BE2C (cell line): Measurements from ENCODE around the gene NKX6-2.

Experiments used
- DNase-seq: peaks from one replicate; pipeline ENCODE4 v3.0.0-alpha.2; 2020
- H3K27me3 ChIP-seq: fragments of 250-450 bp; sonication (Bioruptor Pico); 2 replicates; pipeline ENCODE4 v1.5.1; 2020; ENCODE audit warnings: mild to moderate bottlenecking
- H3K36me3 ChIP-seq: fragments of 250-450 bp; sonication (Bioruptor Pico); 2 replicates; pipeline ENCODE4 v1.5.1; 2020; ENCODE audit warnings: mild to moderate bottlenecking
- H3K4me1 ChIP-seq: fragments of 250-450 bp; sonication (Bioruptor Pico); 2 replicates; pipeline ENCODE4 v1.5.1; 2020
- H3K4me3 ChIP-seq: 2 replicates; pipeline ENCODE4 v1.5.1; 2011; ENCODE audit warnings: low read depth, low read length
- H3K9me3 ChIP-seq: fragments of 250-450 bp; sonication (Bioruptor Pico); 2 replicates; pipeline ENCODE4 v1.5.1; 2020
- CTCF ChIP-seq: IDR thresholded peaks from 2 replicates; pipeline ENCODE4 v1.5.1; 2012; ENCODE audit warnings: mild to moderate bottlenecking, low read depth, low read length

NKX6-2 gene

GRCh38 chr10:132750936-132751335 lies 35.0 kb downstream of the NKX6-2 start:
- no peak for DNase-seq
- Histone ChIP-seq H3K4me3 (no peak overlapping the region), H3K9me3 (no peaks in the 10 kb centered on the region), H3K27me3 (no peaks in the 10 kb centered on the region), H3K4me1 (no peaks in the 10 kb centered on the region), H3K36me3 (no peaks in the 10 kb centered on the region)
- no peak for TF ChIP-seq CTCF

DNA sequence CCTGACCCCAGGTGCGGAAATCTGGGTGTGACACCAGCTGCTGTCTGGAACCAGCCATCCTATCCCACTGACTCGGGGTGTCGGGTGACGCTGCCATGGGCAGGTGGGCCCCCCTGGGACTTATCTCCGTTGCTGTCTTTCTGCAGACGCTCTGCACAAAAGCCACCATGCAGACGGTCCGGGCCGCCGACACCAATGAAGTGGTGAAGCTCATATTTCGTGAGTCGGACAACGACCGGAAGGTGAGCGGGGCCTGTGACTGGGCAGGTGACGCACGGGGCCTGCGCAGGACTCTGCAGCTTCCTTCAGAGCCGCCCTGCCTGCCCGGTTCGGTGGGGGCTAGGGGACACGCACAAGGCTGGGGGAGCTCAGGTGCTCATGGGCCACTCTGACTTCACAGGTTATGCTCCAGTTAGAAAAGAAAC lies 36.6 kb downstream of the NKX6-2 start:
- H3K4me1 ChIP-seq, result no peaks in the 10 kb centered on the region
- no peak for DNase-seq
- no peak for TF ChIP-seq CTCF
- H3K4me3 ChIP-seq, result no peak overlapping the region
- H3K9me3 ChIP-seq, result no peaks in the 10 kb centered on the region
- no peaks in the 10 kb centered on the region for H3K27me3 ChIP-seq
- no peaks in the 10 kb centered on the region for H3K36me3 ChIP-seq

DNA sequence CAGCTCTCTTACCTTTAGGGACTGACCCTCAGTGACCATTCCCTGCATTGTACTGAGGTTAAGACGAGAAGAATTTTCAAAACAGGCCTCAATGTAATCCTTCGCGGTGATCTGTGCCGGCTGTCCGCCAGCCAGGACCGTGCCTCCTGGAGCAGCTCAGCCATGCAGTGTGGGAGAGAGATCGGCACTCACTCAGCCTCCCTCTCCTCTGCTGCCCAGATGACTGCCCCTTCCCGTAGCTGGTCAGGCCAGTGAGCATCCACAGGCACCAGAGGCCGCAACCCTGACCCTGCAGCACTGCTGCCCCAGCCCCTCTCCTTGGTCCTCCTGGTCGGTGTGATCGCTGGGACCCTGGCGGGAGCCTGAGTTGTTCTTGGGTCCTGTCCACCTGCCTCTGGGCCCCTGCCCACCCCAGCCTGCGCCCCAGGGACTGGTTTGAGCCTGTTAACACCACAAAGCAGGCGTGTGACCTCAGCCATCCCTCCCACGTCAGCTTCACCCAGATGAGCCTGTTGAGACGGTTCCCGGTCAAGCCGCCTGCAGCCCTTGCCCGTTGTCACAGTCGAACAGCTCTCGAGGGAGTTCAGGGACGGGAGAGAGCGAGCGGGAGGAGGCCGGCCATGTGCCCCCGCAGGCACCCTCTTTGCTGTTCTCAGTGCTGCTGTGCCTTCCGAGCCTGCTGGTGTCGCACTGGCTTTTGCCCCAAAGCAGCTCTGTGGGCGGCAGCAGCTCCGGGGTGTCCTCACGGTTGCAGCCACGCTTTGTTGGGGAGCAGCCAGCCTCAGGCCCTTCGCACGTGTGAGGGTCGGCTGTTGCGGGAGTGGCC lies 37.2 kb downstream of the NKX6-2 start:
- Histone ChIP-seq H3K27me3 (no peaks in the 10 kb centered on the region), H3K9me3 (no peaks in the 10 kb centered on the region), H3K4me1 (no peaks in the 10 kb centered on the region), H3K4me3 (no peak overlapping the region), H3K36me3 (no peaks in the 10 kb centered on the region)
- TF ChIP-seq CTCF, result no peak
- no peak for DNase-seq

DNA sequence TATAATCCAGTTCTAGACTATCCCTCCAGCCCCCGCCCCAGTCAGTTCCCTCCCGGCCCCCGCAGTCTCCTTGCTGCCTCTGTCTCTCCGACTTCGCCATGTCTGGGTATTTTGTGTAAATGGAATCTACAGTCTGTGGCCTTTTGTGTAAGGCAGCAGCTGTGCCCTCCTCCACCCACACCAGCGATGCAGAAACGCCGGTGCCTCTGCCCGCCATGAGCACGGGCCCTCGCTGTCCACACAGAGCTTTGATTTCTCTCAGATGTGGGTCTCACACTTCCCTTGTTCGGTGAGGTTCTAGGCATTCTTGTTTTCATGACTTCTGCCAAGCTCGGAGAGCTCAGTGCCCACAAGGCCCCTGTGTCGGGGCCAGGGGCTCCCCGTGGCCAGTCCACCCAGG lies 37.8 kb downstream of the NKX6-2 start:
- no peaks in the 10 kb centered on the region for H3K36me3 ChIP-seq
- no peak for DNase-seq
- TF ChIP-seq CTCF, result no peak
- no peaks in the 10 kb centered on the region for H3K9me3 ChIP-seq
- H3K4me1 ChIP-seq, result no peaks in the 10 kb centered on the region
- H3K4me3 ChIP-seq, result no peak overlapping the region
- no peaks in the 10 kb centered on the region for H3K27me3 ChIP-seq

DNA sequence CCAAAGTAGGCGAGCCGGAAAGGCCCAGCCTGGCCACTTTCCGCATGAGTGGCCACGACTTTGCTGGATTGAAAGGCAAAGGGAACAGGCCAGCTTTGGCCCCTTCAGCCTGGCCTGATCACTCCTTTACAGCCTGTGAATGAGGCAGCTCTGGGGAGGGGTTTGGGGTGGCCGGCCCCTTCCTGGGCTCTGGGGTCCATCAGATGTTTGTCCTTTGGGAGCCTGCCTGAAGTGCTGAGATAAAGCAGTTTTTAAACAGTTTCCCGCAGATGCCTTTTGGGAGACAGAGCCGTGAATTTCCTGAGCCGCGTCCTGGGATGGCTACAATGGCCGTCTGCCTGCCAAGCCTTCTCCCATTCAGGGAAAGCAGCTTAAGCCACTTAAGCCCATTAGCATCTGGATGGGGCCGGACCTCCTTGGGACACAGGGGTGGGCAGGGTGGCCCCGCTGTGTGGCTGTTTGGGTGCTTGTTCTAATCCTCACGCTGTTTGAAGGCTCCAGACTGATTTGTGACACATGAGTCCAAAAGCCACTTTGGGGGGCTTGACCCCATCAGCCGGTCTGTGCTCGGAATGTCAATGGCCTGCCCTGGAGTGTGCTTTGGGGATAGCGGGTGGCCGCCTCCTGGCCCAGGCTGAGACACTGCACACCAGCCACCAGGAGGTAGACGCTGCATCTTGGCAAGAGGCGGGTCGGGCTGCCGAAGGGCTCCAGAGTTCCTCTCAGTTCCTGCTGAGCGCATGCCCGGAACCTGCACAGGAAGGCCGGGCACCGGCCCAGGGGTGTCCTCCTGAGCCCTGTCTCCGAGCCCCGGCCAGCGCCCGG lies 38.9 kb downstream of the NKX6-2 start:
- Histone ChIP-seq H3K4me3 (no peak overlapping the region), H3K27me3 (no peaks in the 10 kb centered on the region), H3K36me3 (no peaks in the 10 kb centered on the region), H3K9me3 (no peaks in the 10 kb centered on the region), H3K4me1 (no peaks in the 10 kb centered on the region)
- no peak for DNase-seq
- no peak for TF ChIP-seq CTCF

GRCh38 chr10:132746386-132746785 lies 39.6 kb downstream of the NKX6-2 start:
- Histone ChIP-seq H3K4me1 (no peaks in the 10 kb centered on the region), H3K9me3 (no peaks in the 10 kb centered on the region), H3K36me3 (no peaks in the 10 kb centered on the region), H3K4me3 (no peak overlapping the region), H3K27me3 (no peaks in the 10 kb centered on the region)
- DNase-seq, result no peak
- TF ChIP-seq CTCF, result no peak
